Neural cell (in vitro differentiated cells): ENCODE data around the gene AIMP2.

Source experiments
- CTCF ChIP-seq: fragments of 450-650 bp; IDR thresholded peaks from 2 replicates; pipeline ENCODE4 v1.5.1; 2014; ENCODE audit warnings: antibody characterized with exemption, mild to moderate bottlenecking, moderate library complexity; ENCODE audit not compliant: poor library complexity, severe bottlenecking
- EP300 ChIP-seq: fragments of 450-650 bp; conservative IDR thresholded peaks from 2 replicates; pipeline ENCODE4 v1.6.1; 2014; ENCODE audit warnings: antibody characterized with exemption, mild to moderate bottlenecking, moderate library complexity; ENCODE audit not compliant: poor library complexity, severe bottlenecking
- MXI1 ChIP-seq: fragments of 450-650 bp; conservative IDR thresholded peaks from 2 replicates; pipeline ENCODE4 v1.6.1; 2014; ENCODE audit warnings: antibody characterized with exemption, mild to moderate bottlenecking; ENCODE audit not compliant: poor library complexity, severe bottlenecking
- POLR2AphosphoS5 ChIP-seq: IDR thresholded peaks from 2 replicates; pipeline ENCODE4 v1.6.1; 2012
- RAD21 ChIP-seq: fragments of 450-650 bp; conservative IDR thresholded peaks from 2 replicates; pipeline ENCODE4 v1.6.1; 2014; ENCODE audit warnings: antibody characterized with exemption, mild to moderate bottlenecking, moderate library complexity
- REST ChIP-seq: IDR thresholded peaks from 2 replicates; pipeline ENCODE4 v1.6.1; 2012; ENCODE audit warnings: borderline replicate concordance

- TF ChIP-seq RAD21 (no peak), CTCF (no peak), POLR2AphosphoS5 (no peak), REST (no peak), EP300 (no peak), MXI1 (no peak)
Measured at GRCh38 chr7:6026011-6026819, 17.1 kb downstream of the AIMP2 start.
